HepG2 (cell line): ENCODE measurements around the gene POLN.

ENCODE experiments used
- CCAR2 ChIP-seq: fragments of 200-400 bp; formaldehyde crosslinking; optimal IDR thresholded peaks from 2 replicates; pipeline ENCODE3; 2018; ENCODE audit warnings: low read depth, mild to moderate bottlenecking, low read length, moderate library complexity
- CHD4 ChIP-seq: fragments of 200-600 bp; sonication (generic); IDR thresholded peaks from 2 replicates; pipeline ENCODE4 v1.7.0; 2017; ENCODE audit warnings: mild to moderate bottlenecking, low read length, borderline replicate concordance
- CTCF ChIP-seq: sonication (generic); formaldehyde crosslinking; IDR thresholded peaks from 2 replicates; pipeline ENCODE4 v1.5.0; 2020; ENCODE audit warnings: mild to moderate bottlenecking, missing genetic modification reagents, moderate library complexity
- POLR2AphosphoS2 ChIP-seq: IDR thresholded peaks from 2 replicates; pipeline ENCODE4 v1.6.1; 2011; ENCODE audit warnings: low read depth, low read length, improper control_type of control experiment
- REST ChIP-seq, 2 experiments: IDR thresholded peaks; 2 replicates each; pipeline ENCODE4 v1.6.1; 2011 to 2012; ENCODE audit warnings: low read length in 2 of 2, borderline replicate concordance in 1 of 2, low read depth in 1 of 2, mild to moderate bottlenecking in 1 of 2, moderate library complexity in 1 of 2
- RFX5 ChIP-seq: IDR thresholded peaks from 2 replicates; pipeline ENCODE4 v1.6.1; 2011; ENCODE audit warnings: low read depth, low read length, improper control_type of control experiment
- SNRNP70 ChIP-seq: fragments of 200-400 bp; formaldehyde crosslinking; IDR thresholded peaks from 2 replicates; pipeline ENCODE4 v1.6.1; 2017; ENCODE audit warnings: mild to moderate bottlenecking, low read depth, low read length, moderate library complexity
- THAP7 ChIP-seq: sonication (generic); formaldehyde crosslinking; IDR thresholded peaks from 2 replicates; pipeline ENCODE4 v1.8.1; 2023; ENCODE audit warnings: mild to moderate bottlenecking, missing genetic modification reagents
- TSC22D2 ChIP-seq: sonication (generic); formaldehyde crosslinking; IDR thresholded peaks from 2 replicates; pipeline ENCODE4 v1.5.1; 2020; ENCODE audit warnings: missing genetic modification reagents, mild to moderate bottlenecking, borderline replicate concordance
- ZNF274 ChIP-seq: sonication (generic); formaldehyde crosslinking; IDR thresholded peaks from 2 replicates; pipeline ENCODE4 v1.5.1; 2020; ENCODE audit warnings: mild to moderate bottlenecking, missing genetic modification reagents
- ZNF549 ChIP-seq: sonication (generic); formaldehyde crosslinking; IDR thresholded peaks from 2 replicates; pipeline ENCODE4 v1.5.0; 2020; ENCODE audit warnings: missing genetic modification reagents
- ZNF674 ChIP-seq: sonication (generic); formaldehyde crosslinking; IDR thresholded peaks from 2 replicates; pipeline ENCODE4 v1.5.0; 2020; ENCODE audit warnings: low read depth, mild to moderate bottlenecking, missing genetic modification reagents
- ZNF776 ChIP-seq: sonication (generic); formaldehyde crosslinking; IDR thresholded peaks from 2 replicates; pipeline ENCODE4 v1.4.0; 2020; ENCODE audit warnings: mild to moderate bottlenecking, missing genetic modification reagents
- ZNF784 ChIP-seq: sonication (generic); formaldehyde crosslinking; IDR thresholded peaks from 2 replicates; pipeline ENCODE4 v1.5.1; 2020; ENCODE audit warnings: missing genetic modification reagents, mild to moderate bottlenecking, borderline replicate concordance

- TF ChIP-seq ZNF274 (CRISPR knock-in tag) (no peak), REST (IDR thresholded peaks at IDR 0.05; ENCODE audit: borderline replicate concordance in 1 of 2, low read depth in 1 of 2, low read length in 2 of 2) (no peak), ZNF776 (CRISPR knock-in tag) (no peak), ZNF549 (CRISPR knock-in tag) (no peak), THAP7 (CRISPR knock-in tag) (no peak), ZNF674 (CRISPR knock-in tag) (no peak), CHD4 (no peak), POLR2AphosphoS2 (no peak), CTCF (CRISPR knock-in tag) (no peak), SNRNP70 (no peak), CCAR2 (no peak), RFX5 (no peak), TSC22D2 (no peak), ZNF784 (CRISPR knock-in tag) (no peak)
These were observed 45.1 kb upstream of the POLN start for GRCh38 chr4:2286904-2287593.
